Body of pancreas (tissue), 4 donors: ENCODE data around the gene COL15A1. TPM values are rescaled to one million over a fixed set of nuclear protein-coding genes. Genes with fewer than 3 reads are reported as not detected.

Experiments
- ATAC-seq: fragments of 150-250 bp; one replicate; pipeline ENCODE4 v1.9.1; 2016
- DNase-seq, 4 donors: peaks; one replicate each; pipeline ENCODE4 v3.0.0-alpha.2; 2019
- H3K27ac ChIP-seq, 4 donors: fragments of 200-600 bp; sonication (generic); 1 replicate in 3 of 4; 2 replicates in 1 of 4; pipeline versions ENCODE4 v1.5.1 to v1.6.1; 2016 to 2019; ENCODE audit warnings: mild to moderate bottlenecking in 1 of 4, mixed read lengths in 1 of 4, moderate library complexity in 1 of 4
- H3K27me3 ChIP-seq, 2 donors: fragments of 200-600 bp; sonication (generic); one replicate each; pipeline ENCODE4 v1.6.0; 2016; ENCODE audit warnings: mild to moderate bottlenecking in 1 of 2
- H3K36me3 ChIP-seq, 2 donors: fragments of 200-600 bp; sonication (generic); replicated peaks in 1 of 2; 2 replicates each; pipeline ENCODE4 v1.5.1; 2016; ENCODE audit warnings: low read depth in 2 of 2; ENCODE audit not compliant: insufficient read depth in 1 of 2
- H3K4me1 ChIP-seq: fragments of 200-600 bp; sonication (generic); one replicate; pipeline ENCODE4 v1.6.0; 2016
- H3K4me3 ChIP-seq, 2 donors: fragments of 200-600 bp; sonication (generic); 1 replicate in 1 of 2; 2 replicates in 1 of 2; pipeline ENCODE4 v1.5.1; 2016 to 2019
- H3K9me3 ChIP-seq, 3 donors: fragments of 200-600 bp; sonication (generic); 1 replicate in 2 of 3; 2 replicates in 1 of 3; pipeline ENCODE4 v1.5.1; 2016
- CTCF ChIP-seq, 7 experiments: fragments of 450-650 bp in 4 of 7; fragments of 200-600 bp in 3 of 7; sonication (generic) in 3 of 7; IDR thresholded peaks; one replicate each; pipeline ENCODE4 v1.5.1; 2016 to 2019; ENCODE audit warnings: antibody characterized with exemption in 7 of 7
- POLR2A ChIP-seq, 3 donors: fragments of 450-650 bp; IDR thresholded peaks; one replicate each; pipeline ENCODE4 v1.6.1; 2016; ENCODE audit warnings: antibody characterized with exemption in 3 of 3, mild to moderate bottlenecking in 2 of 3
- WGBS, 2 donors: methylation state at CpG; one replicate each; pipeline ENCODE4 v1.1.5; 2017; 5-methylcytosine and 5-hydroxymethylcytosine counted together
- intact Hi-C: fragments of 100-400 bp; cut with DNase I; formaldehyde crosslinking; loops from one replicate; pipeline ENCODE4 v1.15.1; 2023
- total RNA-seq, 2 donors: library from RNA; depleted of rRNA; stranded (reverse); fragments of >200 nt; gene quantifications; one replicate each; pipeline ENCODE4 v1.1.0, GENCODE V29; 2016

COL15A1 gene
- total RNA-seq, 2 donors from 2014 or later, result 6.7 to 55.4 TPM

GRCh38 chr9:98917746-98918487 lies 25.8 kb upstream of the COL15A1 start:
- H3K9me3 ChIP-seq, result no peaks in the 10 kb centered on the region
- H3K4me3 ChIP-seq, result no peak overlapping the region
- WGBS, 2 donors, result 32 to 35% methylated on average over 5 of the region's 5 CpGs
- no peaks in the 10 kb centered on the region for H3K27me3 ChIP-seq
- H3K36me3 ChIP-seq, result no peaks in the 10 kb centered on the region
- H3K4me1 ChIP-seq, result peaks cover 38% of the 10 kb centered on the region
- ATAC-seq (peak; percentile 93), DNase-seq (peak; percentile 64 to 88 (median 78))
- intact Hi-C loops, result no loop called here
- TF ChIP-seq CTCF (IDR thresholded peaks at IDR 0.05) (peak in 3 of 7 experiments; percentile 15 to 27 (median 17)), POLR2A (IDR thresholded peaks at IDR 0.05) (no peak)
- H3K27ac ChIP-seq, result peak overlapping the region; percentile 32 to 68 (median 50)

GRCh38 chr9:98921732-98922131 lies 22.0 kb upstream of the COL15A1 start:
- intact Hi-C loops, result no loop called here
- Histone ChIP-seq H3K27me3 (no peaks in the 10 kb centered on the region), H3K36me3 (no peaks in the 10 kb centered on the region), H3K27ac (no peak overlapping the region), H3K4me3 (no peak overlapping the region), H3K9me3 (no peaks in the 10 kb centered on the region), H3K4me1 (peaks cover 42% of the 10 kb centered on the region)
- DNase-seq, result no peak
- WGBS, 2 donors, result 16 to 36% methylated on average over 1 of the region's 1 CpG
- TF ChIP-seq POLR2A (IDR thresholded peaks at IDR 0.05) (no peak), CTCF (IDR thresholded peaks at IDR 0.05) (no peak)
- ATAC-seq, result no peak

GRCh38 chr9:98922721-98923435 lies 20.8 kb upstream of the COL15A1 start:
- H3K9me3 ChIP-seq, result no peaks in the 10 kb centered on the region
- H3K4me3 ChIP-seq, result no peak overlapping the region
- H3K36me3 ChIP-seq, result no peaks in the 10 kb centered on the region
- 69 to 72% methylated on average over 3 to 4 of the region's 4 CpGs for WGBS, 2 donors
- intact Hi-C loops, result no loop called here
- TF ChIP-seq CTCF (IDR thresholded peaks at IDR 0.05) (no peak), POLR2A (IDR thresholded peaks at IDR 0.05) (no peak)
- peak in 1 of 4 donors; percentile 16 for DNase-seq
- H3K4me1 ChIP-seq, result peaks cover 40% of the 10 kb centered on the region
- H3K27me3 ChIP-seq, result no peaks in the 10 kb centered on the region
- H3K27ac ChIP-seq, result no peak overlapping the region
- no peak for ATAC-seq

- no peaks in the 10 kb centered on the region for H3K9me3 ChIP-seq
- no peak for DNase-seq
- peaks cover 33% of the 10 kb centered on the region for H3K4me1 ChIP-seq
- ATAC-seq, result no peak
- no peaks in the 10 kb centered on the region for H3K27me3 ChIP-seq
- no peak for TF ChIP-seq POLR2A (IDR thresholded peaks at IDR 0.05)
- TF ChIP-seq CTCF (IDR thresholded peaks at IDR 0.05), result no peak
- 45 to 47% methylated on average over 5 of the region's 5 CpGs for WGBS, 2 donors
- no peak overlapping the region for H3K27ac ChIP-seq
- intact Hi-C loops, result no loop called here
- H3K36me3 ChIP-seq, result no peaks in the 10 kb centered on the region
- no peak overlapping the region for H3K4me3 ChIP-seq
Observed at GRCh38 chr9:98923451-98924123, 20.1 kb upstream of the COL15A1 start.
